AG10803 (cell line): ENCODE data around the gene SIGLEC6.

Experiments
- DNase-seq: peaks from one replicate; pipeline ENCODE4 v3.0.0; 2010; ENCODE audit warnings: low read depth
- H3K4me3 ChIP-seq: 2 replicates; pipeline ENCODE4 v1.5.1; 2011; ENCODE audit warnings: mild to moderate bottlenecking, low read length, control low read depth
- TF ChIP-seq, protein P1 (sequence below): conservative IDR thresholded peaks from 2 replicates; pipeline ENCODE4 v1.5.1; 2011; ENCODE audit warnings: mild to moderate bottlenecking, low read length, control low read depth, inconsistent platforms

The SIGLEC6 gene

DNA sequence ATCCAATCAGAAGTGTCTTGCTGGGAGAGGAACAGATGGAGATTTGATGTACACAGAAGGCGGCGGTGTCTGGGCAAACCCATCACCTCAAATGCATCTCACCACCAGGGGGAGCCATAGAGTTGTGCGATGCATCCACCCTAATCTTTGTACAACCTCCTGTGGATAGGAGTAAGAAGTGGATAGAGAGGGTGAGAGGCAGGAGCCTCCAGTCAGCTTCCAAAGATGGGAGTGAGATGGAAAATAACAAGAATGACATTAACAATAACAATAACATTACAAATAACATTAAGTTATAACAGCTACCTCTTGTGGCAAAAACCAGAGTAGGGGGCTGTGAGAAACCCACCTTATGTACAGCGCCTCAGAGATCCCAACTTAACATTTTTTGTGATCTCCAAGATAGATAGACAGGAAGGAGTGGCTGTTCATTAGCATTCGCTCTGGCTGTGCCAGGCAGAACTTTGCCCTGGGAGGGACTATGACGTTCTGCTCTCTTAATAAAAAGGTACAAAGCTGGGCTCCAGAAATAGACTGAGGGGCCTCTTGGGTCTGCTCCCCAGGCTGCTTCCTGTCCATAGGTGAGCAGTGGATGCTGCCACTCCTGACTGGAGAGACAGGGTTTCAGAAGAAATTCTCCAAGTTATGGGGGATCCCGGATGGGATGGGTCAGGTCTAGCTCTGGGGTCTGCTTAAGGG, 58.3 kb downstream of the SIGLEC6 start:
- DNase-seq = peak; percentile 62
- no peak overlapping the region for H3K4me3 ChIP-seq
- TF ChIP-seq, protein P1, sequence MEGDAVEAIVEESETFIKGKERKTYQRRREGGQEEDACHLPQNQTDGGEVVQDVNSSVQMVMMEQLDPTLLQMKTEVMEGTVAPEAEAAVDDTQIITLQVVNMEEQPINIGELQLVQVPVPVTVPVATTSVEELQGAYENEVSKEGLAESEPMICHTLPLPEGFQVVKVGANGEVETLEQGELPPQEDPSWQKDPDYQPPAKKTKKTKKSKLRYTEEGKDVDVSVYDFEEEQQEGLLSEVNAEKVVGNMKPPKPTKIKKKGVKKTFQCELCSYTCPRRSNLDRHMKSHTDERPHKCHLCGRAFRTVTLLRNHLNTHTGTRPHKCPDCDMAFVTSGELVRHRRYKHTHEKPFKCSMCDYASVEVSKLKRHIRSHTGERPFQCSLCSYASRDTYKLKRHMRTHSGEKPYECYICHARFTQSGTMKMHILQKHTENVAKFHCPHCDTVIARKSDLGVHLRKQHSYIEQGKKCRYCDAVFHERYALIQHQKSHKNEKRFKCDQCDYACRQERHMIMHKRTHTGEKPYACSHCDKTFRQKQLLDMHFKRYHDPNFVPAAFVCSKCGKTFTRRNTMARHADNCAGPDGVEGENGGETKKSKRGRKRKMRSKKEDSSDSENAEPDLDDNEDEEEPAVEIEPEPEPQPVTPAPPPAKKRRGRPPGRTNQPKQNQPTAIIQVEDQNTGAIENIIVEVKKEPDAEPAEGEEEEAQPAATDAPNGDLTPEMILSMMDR = peak; percentile 88

DNA sequence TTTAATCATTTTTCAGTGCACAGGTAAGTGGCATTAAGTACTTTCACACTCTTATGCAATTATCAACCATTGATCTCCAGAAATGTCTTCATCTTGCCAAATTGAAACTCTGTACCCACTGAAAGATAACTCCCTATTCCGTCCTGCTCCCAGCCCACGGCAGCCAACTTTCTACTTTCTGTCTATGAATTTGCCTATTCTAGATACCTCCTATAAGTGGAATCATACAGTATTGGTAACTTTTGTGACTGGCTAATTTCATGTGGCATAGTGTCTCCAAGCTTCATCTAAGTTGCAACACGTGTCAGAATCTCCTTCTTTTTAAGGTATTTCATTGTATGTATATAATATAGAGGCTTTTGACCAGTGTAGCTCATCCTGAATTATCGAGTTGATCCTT, 58.9 kb downstream of the SIGLEC6 start:
- TF ChIP-seq, protein P1 = no peak; the same call in 1 of the 2 replicates

DNA sequence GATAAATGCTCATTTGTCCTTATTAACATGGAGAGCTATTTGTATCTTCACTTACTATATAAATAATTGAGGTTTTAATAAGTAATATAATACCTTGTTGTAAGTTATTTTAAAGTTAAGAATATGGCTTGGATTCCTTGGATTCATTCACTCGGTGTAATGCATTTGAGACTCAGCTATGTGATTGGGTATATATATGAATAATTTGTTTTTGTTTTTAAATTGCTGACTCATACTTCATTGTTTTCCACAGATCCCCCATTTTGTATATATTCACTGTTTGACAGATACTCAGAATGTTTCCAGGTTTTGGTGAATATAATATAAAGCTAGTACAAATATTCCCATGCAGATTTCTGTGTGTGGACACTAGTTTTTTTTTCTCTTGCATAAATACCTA, 59.9 kb downstream of the SIGLEC6 start:
- TF ChIP-seq, protein P1 = no peak
- DNase-seq = no peak
- no peak overlapping the region for H3K4me3 ChIP-seq

More for the DNA sequence above, 58.9 kb downstream of the SIGLEC6 start:
- DNase-seq = no peak
- no peak overlapping the region for H3K4me3 ChIP-seq

DNA sequence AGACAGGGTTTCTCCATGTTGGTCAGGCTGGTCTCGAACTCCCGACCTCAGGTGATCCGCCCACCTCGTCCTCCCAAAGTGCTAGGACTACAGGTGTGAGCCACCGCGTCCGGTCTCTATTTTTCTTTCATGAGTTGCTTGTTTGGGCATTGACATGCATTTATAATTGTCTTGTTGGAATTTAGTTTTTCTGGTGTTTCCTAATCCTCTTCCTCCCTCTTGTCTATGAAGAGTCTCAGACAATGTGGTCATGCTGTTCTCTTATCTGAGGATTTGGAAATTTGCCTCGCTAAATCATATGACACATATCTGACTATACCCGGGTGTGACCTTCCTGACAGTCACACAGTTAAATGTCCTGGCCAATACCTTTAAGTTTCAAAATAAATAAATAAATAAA, 60.5 kb downstream of the SIGLEC6 start:
- DNase-seq = no peak

DNA sequence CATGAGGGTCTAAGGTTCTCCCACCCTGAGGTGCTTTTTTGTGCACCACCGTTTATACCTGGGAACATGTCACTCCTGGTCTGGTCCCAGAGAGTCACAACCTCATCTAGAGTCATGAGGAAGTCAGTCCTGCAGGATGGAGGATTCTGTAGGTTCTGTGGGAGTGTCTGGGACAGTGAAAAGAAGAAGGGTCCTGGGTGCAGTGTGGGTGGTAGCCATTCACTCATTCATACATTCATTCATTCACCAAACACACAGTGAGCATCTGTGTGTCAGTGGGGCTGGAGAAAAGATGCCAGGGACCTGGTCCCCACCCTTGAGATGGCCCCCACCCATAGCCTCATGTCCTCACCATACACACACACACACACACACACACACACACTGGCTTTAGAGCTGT, 61.8 kb downstream of the SIGLEC6 start:
- TF ChIP-seq, protein P1 = no peak
- DNase-seq = no peak
- no peak overlapping the region for H3K4me3 ChIP-seq

More for the DNA sequence above, 60.5 kb downstream of the SIGLEC6 start:
- H3K4me3 ChIP-seq = no peak overlapping the region
- TF ChIP-seq, protein P1 = no peak

DNA sequence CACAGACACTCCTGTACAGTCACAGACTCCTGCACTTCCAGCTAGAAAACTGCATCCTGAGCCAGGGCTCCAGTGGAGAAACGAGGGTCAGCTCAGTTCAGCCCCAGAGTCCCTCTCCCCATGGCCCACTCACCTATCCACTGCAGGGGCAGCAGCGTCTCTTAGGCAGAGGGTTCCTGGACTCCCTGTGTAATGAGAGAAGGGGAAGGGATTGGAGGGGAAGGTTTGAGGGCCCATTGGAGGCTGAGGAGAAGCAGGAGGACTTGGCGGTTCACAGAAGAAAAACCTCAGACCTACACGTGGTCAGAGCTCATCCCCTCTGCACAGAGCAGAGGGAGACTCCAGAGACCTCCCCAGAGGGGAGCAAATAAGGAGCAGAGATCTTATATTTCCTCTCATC, 62.3 kb downstream of the SIGLEC6 start:
- no peak for DNase-seq
- H3K4me3 ChIP-seq = no peak overlapping the region
- TF ChIP-seq, protein P1 = no peak

DNA sequence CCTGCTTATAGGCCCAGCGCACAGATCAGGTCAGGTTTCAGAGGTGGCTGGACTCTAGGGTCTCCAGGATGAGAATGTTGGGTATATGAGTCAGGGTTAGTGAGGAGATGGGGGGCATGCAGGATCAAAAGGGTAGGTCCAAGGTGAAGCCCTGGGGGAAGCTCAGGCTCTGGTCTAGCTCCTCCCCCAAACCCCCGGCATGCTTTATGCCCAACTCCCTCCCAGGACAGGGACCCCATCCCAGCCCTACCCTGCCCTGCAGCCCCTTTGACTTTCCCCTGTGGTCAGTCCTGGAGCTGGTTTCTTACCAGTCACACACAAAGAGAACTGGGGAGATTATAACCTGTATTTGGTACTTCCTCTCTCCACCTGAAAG, 62.9 kb downstream of the SIGLEC6 start:
- TF ChIP-seq, protein P1 = no peak
- DNase-seq = no peak
- no peak overlapping the region for H3K4me3 ChIP-seq
